Brain pericyte (primary cell): ENCODE data around the gene FARSA.
"Not testable (repeated sequence)": the region's sequence is repeated elsewhere in the genome, so short reads cannot be mapped to it uniquely, and the experiment has no call there.

ENCODE experiments used
- DNase-seq: peaks from one replicate; pipeline ENCODE4 v3.0.0-alpha.2; 2012; ENCODE audit warnings: low read depth, low spot score

FARSA gene

DNA sequence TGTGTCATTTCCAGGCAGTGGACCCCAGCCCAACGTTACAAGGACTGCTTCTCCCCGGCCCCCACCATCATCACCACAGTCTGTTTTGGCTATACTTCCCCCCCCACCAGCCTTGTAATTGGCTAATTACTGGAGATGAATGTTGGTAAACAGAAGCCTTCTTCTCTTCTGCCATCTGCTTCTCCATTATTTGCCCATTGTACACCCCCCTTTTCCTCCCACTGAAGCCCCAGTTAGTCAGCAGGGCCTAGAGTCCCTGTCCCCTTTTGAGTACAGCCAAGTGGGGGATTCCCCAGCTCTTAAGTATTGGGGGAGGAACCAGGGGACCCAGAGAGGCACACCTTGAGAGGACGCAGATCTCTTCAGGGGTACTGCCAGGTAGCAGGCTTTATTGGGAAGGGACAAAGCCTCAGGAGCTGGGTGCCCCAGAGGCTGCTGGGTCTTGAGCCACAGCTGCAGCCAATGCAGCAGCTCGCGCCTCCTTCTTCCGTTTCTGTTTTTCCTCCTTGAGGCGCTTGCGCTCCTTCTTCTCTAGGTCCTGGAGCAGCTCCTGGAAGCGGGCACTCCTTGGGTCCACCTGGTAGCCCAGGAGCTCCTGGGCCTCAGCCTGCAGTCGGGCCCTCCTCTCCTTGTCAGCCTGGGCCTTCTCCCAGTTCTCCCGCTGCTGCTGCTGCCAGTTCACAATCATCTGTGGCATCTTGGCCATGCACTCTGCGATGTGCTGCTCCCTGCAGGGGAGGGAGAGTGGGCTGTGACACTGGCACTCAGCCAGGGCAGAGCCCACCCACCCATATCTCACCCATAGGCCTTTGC is 20.5 kb upstream of the FARSA start:
- DNase-seq, result no peak

DNA sequence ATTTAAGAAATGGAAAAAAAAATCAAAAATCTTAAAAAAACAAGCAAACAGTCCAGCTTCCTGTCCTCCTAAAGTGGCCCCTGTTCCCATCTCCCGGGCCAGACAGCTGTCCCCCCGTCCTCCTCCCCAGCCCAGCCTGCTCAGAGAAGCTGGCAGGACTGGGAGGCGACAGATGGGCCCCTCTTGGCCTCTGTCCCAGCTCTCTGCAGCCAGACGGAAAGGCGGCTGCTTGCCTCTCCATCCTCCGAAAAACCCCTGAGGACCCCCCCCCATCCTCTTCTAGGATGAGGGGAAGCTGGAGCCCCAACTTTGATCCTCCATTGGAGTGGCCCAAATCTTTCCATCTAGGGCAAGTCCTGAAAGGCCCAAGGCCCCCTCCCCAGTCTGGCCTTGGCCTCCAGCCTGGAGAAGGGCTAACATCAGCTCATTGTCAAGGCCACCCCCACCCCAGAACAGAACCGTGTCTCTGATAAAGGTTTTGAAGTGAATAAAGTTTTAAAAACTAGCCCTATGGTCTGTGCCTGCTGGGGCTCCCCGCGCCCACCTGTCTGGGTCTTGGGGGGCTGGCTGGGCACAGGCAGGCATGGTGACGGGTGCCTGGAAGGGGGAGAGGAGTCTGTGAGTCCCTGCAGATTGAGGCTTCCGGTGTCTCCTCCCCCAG is 19.8 kb upstream of the FARSA start:
- no peak for DNase-seq

DNA sequence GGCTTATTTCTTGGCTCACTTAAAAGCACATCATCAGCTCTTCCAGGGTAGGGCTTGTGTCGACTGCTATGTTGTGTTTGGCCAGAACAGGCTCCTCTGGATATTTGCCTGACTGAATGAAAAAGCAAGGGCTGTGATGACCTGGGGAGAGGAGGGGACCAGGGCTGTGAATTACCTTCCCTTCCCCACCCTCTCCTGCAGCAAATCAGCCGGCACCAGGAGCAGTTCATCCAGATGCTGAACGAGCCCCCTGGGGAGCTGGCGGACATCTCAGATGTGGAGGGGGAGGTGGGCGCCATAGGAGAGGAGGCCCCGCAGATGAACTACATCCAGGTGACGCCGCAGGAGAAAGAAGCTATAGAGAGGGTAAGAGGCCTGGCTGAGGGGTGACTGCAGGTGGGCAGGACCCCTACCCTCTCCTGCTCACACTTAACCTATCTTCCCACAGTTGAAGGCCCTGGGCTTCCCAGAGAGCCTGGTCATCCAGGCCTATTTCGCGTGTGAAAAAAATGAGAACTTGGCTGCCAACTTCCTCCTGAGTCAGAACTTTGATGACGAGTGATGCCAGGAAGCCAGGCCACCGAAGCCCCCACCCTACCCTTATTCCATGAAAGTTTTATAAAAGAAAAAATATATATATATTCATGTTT is 19.1 kb upstream of the FARSA start:
- no peak for DNase-seq

DNA sequence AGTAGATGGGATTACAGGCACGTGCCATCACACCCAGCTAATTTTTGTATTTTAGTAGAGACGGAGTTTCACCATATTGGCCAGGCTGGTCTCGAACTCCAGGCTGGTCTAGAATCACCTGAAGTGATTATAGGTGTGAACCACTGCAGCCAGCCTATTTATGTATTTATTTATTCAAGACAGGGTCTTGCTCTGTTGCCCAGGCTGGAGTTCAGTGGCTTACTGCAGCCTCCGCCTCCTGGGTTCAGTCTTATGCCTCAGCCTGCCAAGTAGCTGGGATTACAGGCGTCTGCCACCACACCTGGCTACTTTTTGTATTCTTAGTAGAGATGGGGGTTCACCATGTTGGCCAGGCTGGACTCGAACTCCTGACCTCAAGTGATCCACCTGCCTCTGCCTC is 18.5 kb upstream of the FARSA start:
- DNase-seq, result not testable (repeated sequence)

DNA sequence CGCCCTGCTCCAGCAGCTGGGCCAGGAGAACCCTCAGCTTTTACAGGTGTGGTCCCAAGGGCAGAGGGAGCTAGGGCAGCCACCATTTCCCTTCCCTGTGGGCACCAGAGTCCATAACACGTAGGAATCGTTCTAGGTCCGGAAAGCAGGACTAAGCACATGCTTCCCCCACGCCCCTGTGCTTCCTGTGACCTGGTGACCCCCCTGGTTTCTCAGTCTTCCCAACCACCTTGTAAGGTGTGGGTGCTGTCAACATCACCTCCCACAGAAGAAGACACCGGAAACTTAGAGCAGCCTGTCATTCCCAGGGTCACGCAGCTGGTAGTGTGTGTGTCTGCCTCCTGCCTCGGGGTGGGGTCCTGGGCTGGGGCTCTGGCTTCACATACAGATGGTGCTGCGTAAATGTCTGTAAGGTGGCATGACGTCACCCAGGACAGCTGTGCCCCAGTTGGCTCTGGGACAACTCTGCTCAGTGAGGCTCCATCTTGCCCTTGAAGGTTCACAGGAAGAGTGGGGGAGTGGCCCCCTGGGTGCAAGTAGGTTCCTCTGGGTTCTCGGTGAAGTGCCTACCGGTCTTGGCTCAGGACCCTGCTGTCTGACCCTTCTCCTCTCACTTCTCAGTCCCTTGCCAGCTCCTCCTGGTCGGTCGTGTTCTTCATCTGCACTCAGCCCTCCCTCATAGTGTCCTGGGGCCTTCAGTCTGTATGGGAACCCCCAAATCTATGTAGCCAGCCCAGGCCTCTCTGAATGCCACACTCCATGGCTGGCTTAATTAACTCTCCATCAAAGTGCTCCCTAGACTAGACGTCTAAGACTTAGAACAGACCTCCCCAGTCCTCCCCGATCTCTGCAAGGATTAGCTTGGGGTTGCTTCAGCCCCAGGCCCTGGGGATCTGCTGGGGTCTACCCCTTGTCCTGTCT is 16.1 kb upstream of the FARSA start:
- no peak for DNase-seq

DNA sequence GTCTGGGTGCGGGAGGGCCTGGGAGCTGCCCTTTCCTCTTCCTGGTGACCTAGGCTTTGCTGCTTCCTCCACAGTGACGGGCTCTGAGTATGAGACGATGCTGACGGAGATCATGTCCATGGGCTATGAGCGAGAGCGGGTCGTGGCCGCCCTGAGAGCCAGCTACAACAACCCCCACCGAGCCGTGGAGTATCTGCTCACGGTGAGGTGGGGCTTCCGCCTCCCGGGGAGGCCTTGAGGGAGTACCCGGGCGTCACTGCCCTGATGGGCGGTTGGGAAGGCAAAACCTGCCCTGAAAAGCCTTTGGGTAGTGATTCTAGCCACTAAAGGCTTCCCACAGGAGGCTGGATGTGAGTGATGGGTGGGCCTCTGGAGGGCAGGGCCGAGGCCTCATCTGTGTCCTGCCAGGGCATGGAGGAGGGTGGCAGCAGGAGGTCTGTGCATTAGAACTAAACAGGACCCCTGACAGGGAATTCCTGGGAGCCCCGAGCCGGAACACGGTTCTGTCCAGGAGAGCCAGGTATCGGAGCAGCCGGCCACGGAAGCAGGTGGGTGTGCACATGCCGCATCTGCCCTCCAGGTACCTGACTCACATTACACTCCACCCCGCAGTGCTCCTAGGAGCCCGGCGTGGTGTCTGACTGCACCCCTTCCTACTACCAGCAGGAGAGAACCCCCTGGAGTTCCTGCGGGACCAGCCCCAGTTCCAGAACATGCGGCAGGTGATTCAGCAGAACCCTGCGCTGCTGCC is 15.3 kb upstream of the FARSA start:
- DNase-seq, result no peak

DNA sequence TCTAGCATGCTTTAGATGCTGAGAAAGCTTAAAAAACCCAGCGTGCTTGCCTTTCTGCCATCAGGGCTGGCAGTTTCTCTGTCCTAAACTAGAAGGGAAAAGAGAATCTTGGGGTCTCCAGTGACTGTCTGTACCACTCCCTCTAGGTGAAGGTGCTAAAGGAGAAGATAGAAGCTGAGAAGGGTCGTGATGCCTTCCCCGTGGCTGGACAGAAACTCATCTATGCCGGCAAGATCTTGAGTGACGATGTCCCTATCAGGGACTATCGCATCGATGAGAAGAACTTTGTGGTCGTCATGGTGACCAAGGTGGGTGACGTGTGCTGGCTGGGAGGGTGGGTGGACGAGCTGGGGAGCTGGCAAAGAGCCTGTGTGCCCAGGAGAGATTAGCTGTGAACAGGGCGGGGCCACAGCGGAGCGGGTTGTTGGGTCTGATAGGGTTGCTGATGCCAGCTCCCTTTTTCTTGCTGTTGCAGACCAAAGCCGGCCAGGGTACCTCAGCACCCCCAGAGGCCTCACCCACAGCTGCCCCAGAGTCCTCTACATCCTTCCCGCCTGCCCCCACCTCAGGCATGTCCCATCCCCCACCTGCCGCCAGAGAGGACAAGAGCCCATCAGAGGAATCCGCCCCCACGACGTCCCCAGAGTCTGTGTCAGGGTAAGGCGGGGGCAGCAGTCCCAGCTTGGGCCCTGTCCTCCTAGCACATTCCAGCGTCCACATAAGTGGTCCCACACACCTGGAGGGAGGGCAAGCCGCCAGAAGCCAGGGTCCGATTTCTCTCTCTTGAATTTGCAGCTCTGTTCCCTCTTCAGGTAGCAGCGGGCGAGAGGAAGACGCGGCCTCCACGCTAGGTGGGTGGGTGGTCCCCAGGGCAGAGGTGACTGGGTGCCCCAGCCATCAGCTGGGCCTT is 14.4 kb upstream of the FARSA start:
- DNase-seq, result no peak

GRCh38 chr19:12946731-12947496 is 13.4 kb upstream of the FARSA start:
- DNase-seq, result no peak

DNA sequence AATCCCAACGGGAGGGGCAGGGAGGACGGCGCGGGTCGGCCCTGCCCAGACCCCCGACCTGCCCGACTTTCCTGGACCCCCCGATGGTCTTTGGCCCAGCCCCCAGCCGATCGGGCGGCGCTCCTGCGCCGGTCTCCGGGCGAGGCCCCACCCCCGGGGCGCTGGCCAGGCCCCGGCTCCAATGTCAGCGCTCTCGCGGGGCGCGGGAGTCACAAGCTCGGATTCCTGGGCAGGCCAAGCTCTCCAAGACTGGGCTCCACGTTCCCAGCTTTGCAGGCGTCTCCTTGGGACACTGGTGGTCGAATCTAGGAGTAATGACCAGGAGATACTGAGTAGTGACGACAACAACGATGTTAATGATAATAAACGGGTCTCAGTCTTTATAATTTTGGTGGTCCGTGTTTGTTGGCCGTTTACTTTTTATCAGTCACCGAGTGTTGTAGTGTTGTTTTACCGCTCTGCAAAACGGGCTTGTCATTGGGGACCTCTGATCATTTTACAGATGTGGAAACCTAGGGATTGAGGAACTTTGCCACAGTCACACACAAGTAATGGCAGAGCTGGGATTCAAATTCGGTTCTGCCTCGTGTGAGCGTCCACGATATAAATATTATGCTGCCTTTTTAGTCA is 12.7 kb upstream of the FARSA start:
- DNase-seq, result no peak

DNA sequence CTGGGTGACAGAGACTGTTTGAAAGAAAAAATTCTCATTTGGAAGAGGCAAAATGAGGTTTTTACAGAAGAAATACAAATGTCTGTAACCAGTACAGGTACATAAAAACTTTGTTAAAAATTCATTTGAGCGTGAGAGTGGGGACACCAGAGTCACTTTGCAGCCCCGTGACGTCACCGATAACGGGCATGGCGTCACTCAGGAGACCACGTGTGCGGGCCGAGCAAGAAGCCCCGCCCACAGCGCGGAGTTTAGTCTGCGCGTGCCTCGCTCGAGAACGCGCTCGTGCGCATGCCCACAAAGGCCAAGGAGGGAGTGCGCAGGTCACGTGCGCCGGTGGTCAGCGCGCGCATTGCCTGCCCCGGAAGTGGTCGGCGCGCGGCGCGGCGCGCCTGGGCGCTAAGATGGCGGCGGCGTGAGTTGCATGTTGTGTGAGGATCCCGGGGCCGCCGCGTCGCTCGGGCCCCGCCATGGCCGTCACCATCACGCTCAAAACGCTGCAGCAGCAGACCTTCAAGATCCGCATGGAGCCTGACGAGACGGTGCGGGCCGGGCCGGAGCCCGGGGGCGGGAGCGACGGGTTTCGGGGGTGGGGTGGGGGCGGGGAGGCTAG is 12.1 kb upstream of the FARSA start, which contains the start of gene RAD23A:
RAD23A (plus strand) TSS at position 384 of the 613 bp plus-strand sequence; CDS start at position 471, 87 bp downstream.
- peak; percentile 97 for DNase-seq

GRCh38 chr19:12944104-12944674 is 10.7 kb upstream of the FARSA start:
- no peak for DNase-seq

GRCh38 chr19:12943437-12944044 is 10.0 kb upstream of the FARSA start:
- DNase-seq, result no peak

GRCh38 chr19:12940897-12941296 is 7.4 kb upstream of the FARSA start:
- no peak for DNase-seq

DNA sequence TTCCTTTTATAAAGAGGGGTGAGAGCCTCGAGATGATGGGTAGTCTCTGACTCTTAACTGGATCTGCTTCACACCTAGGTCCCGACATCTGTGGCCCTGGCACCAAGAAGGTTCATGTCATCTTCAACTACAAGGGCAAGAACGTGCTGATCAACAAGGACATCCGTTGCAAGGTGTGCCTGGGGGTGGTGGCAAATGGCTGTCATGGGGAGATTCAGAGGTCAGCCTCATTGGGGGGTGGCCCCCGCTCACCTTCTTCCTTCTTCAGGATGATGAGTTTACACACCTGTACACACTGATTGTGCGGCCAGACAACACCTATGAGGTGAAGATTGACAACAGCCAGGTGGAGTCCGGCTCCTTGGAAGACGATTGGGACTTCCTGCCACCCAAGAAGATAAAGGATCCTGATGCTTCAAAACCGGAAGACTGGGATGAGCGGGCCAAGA is 6.5 kb upstream of the FARSA start:
- no peak for DNase-seq

DNA sequence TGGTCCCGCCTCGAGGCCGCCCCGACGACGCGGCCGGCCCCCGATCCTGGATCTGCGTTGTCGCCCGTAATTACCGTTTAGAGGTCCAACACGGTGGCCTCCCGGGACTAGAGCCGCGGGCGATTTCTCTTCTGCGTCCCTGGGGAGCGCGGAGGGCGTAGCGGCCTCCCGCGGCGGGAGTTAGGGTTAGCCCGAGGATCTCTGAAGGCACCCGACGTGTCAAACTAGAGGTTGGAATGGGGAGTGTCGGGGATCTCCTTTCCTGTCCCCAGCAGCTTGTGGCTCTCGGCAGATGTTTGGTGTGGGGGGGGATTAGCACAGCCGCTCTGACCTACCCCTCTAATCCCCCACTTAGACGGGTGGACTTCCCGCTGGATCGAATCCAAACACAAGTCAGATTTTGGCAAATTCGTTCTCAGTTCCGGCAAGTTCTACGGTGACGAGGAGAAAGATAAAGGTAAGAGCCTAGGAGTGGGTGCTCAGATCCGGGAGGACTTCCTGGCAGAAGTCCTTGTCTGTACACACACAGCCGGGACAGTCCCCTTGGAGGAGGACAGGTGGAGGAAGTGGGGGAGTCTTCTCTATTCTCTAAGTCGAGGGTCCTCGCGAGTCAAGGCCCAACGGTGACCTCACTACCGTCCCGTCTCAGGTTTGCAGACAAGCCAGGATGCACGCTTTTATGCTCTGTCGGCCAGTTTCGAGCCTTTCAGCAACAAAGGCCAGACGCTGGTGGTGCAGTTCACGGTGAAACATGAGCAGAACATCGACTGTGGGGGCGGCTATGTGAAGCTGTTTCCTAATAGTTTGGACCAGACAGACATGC is 5.5 kb upstream of the FARSA start:
- DNase-seq, result no peak
